ENCODE results near the gene RNF220. TPM values are rescaled to one million over a fixed set of nuclear protein-coding genes. Genes with fewer than 3 reads are reported as not detected.

RNF220 gene
- polyA plus RNA-seq, 1 of the 3 experiments (the other 2 are of a cell fraction), result 83.7 TPM

DNA sequence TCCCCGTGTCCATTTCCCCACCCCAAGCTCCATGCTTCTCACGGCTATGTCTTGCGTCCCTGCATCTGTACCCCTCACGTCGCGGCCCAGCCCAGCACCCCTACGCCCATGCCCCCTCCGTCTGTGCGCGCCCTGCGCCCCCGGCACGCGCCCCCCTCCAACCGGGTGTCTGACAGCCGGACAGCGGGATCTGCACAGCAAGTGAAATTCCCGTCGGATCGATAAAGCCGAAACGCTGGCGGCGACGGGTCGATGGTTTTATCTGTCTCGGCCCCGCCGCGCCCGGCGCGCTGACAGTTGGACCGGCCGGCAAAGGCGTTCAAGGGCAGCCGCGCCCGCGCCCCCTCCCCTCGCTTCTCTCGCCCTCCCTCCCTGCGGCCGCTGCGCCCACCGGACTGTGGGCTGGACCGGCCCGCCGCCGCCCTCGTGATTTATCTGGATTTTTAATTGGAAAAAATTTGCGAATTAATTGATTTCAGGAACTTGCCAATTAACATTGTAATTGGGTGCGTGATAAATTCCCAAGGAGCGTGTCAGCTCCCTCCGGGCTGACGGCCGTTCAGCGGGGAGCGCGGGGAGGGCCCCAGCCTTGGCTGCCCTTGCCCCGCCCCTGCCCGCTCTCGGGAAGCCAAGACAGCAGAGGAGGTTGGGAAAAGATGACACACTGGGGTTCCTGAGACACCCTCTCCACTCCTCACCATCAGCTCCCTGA lies 212.1 kb downstream of the RNF220 start:
- TF ChIP-seq RXRA (IDR thresholded peaks at IDR 0.05; ENCODE audit: borderline replicate concordance, low read depth) (no peak), FOXJ3 (CRISPR knock-in tag; IDR thresholded peaks at IDR 0.05) (no peak), RCOR1 (IDR thresholded peaks at IDR 0.05; ENCODE audit: low read length) (no peak), NFIC (IDR thresholded peaks at IDR 0.05; ENCODE audit: borderline replicate concordance) (no peak; the same call in 1 of the 2 replicates), FOSL2 (IDR thresholded peaks at IDR 0.05; ENCODE audit: borderline replicate concordance, low read depth) (no peak), POLR2AphosphoS5 (IDR thresholded peaks at IDR 0.05; ENCODE audit: low read depth, low read length) (peak; percentile 20; the same call in 1 of the 2 replicates), TCF12 (IDR thresholded peaks at IDR 0.05) (no peak), GATA2 (CRISPR knock-in tag; IDR thresholded peaks at IDR 0.05) (no peak), MXI1 (IDR thresholded peaks at IDR 0.05; ENCODE audit: low read depth, low read length) (peak; percentile 14; the same call in 1 of the 2 replicates), TAF1 (IDR thresholded peaks at IDR 0.05; ENCODE audit: borderline replicate concordance, low read depth, low read length) (no peak)
- TF ChIP-seq, protein P1, sequence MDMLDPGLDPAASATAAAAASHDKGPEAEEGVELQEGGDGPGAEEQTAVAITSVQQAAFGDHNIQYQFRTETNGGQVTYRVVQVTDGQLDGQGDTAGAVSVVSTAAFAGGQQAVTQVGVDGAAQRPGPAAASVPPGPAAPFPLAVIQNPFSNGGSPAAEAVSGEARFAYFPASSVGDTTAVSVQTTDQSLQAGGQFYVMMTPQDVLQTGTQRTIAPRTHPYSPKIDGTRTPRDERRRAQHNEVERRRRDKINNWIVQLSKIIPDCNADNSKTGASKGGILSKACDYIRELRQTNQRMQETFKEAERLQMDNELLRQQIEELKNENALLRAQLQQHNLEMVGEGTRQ (IDR thresholded peaks at IDR 0.05; ENCODE audit: borderline replicate concordance, low read depth, low read length), result no peak
- TF ChIP-seq, protein P2, sequence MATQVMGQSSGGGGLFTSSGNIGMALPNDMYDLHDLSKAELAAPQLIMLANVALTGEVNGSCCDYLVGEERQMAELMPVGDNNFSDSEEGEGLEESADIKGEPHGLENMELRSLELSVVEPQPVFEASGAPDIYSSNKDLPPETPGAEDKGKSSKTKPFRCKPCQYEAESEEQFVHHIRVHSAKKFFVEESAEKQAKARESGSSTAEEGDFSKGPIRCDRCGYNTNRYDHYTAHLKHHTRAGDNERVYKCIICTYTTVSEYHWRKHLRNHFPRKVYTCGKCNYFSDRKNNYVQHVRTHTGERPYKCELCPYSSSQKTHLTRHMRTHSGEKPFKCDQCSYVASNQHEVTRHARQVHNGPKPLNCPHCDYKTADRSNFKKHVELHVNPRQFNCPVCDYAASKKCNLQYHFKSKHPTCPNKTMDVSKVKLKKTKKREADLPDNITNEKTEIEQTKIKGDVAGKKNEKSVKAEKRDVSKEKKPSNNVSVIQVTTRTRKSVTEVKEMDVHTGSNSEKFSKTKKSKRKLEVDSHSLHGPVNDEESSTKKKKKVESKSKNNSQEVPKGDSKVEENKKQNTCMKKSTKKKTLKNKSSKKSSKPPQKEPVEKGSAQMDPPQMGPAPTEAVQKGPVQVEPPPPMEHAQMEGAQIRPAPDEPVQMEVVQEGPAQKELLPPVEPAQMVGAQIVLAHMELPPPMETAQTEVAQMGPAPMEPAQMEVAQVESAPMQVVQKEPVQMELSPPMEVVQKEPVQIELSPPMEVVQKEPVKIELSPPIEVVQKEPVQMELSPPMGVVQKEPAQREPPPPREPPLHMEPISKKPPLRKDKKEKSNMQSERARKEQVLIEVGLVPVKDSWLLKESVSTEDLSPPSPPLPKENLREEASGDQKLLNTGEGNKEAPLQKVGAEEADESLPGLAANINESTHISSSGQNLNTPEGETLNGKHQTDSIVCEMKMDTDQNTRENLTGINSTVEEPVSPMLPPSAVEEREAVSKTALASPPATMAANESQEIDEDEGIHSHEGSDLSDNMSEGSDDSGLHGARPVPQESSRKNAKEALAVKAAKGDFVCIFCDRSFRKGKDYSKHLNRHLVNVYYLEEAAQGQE (IDR thresholded peaks at IDR 0.05; ENCODE audit: low read depth, low read length), result no peak
- TF ChIP-seq, protein P3, sequence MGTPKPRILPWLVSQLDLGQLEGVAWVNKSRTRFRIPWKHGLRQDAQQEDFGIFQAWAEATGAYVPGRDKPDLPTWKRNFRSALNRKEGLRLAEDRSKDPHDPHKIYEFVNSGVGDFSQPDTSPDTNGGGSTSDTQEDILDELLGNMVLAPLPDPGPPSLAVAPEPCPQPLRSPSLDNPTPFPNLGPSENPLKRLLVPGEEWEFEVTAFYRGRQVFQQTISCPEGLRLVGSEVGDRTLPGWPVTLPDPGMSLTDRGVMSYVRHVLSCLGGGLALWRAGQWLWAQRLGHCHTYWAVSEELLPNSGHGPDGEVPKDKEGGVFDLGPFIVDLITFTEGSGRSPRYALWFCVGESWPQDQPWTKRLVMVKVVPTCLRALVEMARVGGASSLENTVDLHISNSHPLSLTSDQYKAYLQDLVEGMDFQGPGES (IDR thresholded peaks at IDR 0.05; ENCODE audit: low read depth, low read length), result no peak
- TF ChIP-seq, protein P4, sequence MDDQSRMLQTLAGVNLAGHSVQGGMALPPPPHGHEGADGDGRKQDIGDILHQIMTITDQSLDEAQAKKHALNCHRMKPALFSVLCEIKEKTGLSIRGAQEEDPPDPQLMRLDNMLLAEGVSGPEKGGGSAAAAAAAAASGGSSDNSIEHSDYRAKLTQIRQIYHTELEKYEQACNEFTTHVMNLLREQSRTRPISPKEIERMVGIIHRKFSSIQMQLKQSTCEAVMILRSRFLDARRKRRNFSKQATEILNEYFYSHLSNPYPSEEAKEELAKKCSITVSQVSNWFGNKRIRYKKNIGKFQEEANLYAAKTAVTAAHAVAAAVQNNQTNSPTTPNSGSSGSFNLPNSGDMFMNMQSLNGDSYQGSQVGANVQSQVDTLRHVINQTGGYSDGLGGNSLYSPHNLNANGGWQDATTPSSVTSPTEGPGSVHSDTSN (IDR thresholded peaks at IDR 0.05), result no peak
- TF ChIP-seq, protein P5, sequence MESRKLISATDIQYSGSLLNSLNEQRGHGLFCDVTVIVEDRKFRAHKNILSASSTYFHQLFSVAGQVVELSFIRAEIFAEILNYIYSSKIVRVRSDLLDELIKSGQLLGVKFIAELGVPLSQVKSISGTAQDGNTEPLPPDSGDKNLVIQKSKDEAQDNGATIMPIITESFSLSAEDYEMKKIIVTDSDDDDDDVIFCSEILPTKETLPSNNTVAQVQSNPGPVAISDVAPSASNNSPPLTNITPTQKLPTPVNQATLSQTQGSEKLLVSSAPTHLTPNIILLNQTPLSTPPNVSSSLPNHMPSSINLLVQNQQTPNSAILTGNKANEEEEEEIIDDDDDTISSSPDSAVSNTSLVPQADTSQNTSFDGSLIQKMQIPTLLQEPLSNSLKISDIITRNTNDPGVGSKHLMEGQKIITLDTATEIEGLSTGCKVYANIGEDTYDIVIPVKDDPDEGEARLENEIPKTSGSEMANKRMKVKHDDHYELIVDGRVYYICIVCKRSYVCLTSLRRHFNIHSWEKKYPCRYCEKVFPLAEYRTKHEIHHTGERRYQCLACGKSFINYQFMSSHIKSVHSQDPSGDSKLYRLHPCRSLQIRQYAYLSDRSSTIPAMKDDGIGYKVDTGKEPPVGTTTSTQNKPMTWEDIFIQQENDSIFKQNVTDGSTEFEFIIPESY (IDR thresholded peaks at IDR 0.05; ENCODE audit: borderline replicate concordance, low read depth), result no peak
- peak; percentile 71 for DNase-seq
- Histone ChIP-seq H3K4me2 (peak overlapping the region; percentile 73), H2AFZ (ENCODE audit: low read depth) (peak overlapping the region; percentile 88), H3K9me3 (no peaks in the 10 kb centered on the region), H3K9ac (peak overlapping the region; percentile 55; the same call in 1 of the 2 replicates), H3K79me2 (ENCODE audit: insufficient read depth) (peaks cover 6% of the 10 kb centered on the region; the same call in 1 of the 2 replicates), H3K27ac (ENCODE audit: low read depth in 2 of 2, low read length in 1 of 2) (peak overlapping the region in 1 of 2 experiments; percentile 76; a peak in 2 of 4 replicates), H3K4me3 (ENCODE audit: low read depth in 2 of 2, low read length in 1 of 2) (peak overlapping the region; percentile 50 to 62), H4K20me1 (ENCODE audit: insufficient read depth) (no peaks in the 10 kb centered on the region), H3K27me3 (ENCODE audit: insufficient read depth) (no peaks in the 10 kb centered on the region), H3K9me2 (no peaks in the 10 kb centered on the region), H3K4me1 (ENCODE audit: control insufficient read depth in 1 of 2, insufficient read depth in 2 of 2, low read depth in 1 of 2, low read length in 1 of 2) (peaks cover 12 to 15% of the 10 kb centered on the region in 2 experiments; a peak in 3 of 4 replicates), H3F3A (replicated peaks; ENCODE audit: insufficient read depth) (peaks cover 13% of the 10 kb centered on the region), H3K36me3 (replicated peaks in 1 of 2; ENCODE audit: control insufficient read depth in 1 of 2, insufficient read depth in 2 of 2, low read length in 1 of 2) (no peaks in the 10 kb centered on the region)
- 14% methylated on average over 54 of the region's 63 CpGs for WGBS (ENCODE audit: low lambda C conversion rate)
- ChIA-PET POLR2A (interaction anchor here (3.1 kb wide), 1 partner anchor 15 kb away, joined by 13 read pairs; no protein-coding TSS in a partner anchor), CTCF (interaction anchor here (1.4 to 4.3 kb wide), 8 partner anchors 8 to 38 kb away, joined by 3 to 33 read pairs (median 8); no protein-coding TSS in a partner anchor)

All from SK-N-SH (cell line).